22Rv1 (cell line): Measurements from ENCODE around the gene GTPBP2.

Source experiments
- CTCF ChIP-seq: fragments of 450-650 bp; IDR thresholded peaks from 2 replicates; pipeline ENCODE4 v1.5.1; 2017; ENCODE audit warnings: mild to moderate bottlenecking
- ZFX ChIP-seq: fragments of 450-650 bp; IDR thresholded peaks from 2 replicates; pipeline ENCODE4 v1.6.1; 2017; ENCODE audit warnings: antibody characterized with exemption, borderline replicate concordance

- TF ChIP-seq CTCF: no peak
- no peak for TF ChIP-seq ZFX
These were observed 29.1 kb upstream of the GTPBP2 start for GRCh38 chr6:43658161-43658560.
